GM18511 (cell line): ENCODE results near the gene FUNDC2.

Source experiments
- ATAC-seq: cut with Tn5 transposase; IDR thresholded peaks from one replicate; pipeline ENCODE4 v1.9.1; 2021; ENCODE audit warnings: mild to moderate bottlenecking, moderate library complexity; ENCODE audit not compliant: unreplicated experiment

The FUNDC2 gene

GRCh38 chrX:155023907-155024833 is 2.5 kb upstream of the FUNDC2 start:
- ATAC-seq, result no peak

DNA sequence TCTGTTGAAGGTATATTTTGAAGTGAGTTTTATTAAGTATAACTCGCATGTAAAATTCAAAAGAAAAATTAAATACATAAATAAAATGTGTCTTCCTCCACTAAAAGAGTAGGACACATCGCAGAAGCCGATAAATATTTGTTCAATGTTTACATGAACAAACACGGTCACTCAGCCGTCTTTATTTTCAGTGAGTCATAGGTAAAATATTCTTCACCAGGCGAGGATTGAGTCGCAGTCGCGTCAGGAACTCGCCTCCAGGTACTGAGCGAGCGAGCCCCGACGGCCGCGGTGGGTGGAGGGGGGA is 271 bp upstream of the FUNDC2 start:
- ATAC-seq, result no peak

DNA sequence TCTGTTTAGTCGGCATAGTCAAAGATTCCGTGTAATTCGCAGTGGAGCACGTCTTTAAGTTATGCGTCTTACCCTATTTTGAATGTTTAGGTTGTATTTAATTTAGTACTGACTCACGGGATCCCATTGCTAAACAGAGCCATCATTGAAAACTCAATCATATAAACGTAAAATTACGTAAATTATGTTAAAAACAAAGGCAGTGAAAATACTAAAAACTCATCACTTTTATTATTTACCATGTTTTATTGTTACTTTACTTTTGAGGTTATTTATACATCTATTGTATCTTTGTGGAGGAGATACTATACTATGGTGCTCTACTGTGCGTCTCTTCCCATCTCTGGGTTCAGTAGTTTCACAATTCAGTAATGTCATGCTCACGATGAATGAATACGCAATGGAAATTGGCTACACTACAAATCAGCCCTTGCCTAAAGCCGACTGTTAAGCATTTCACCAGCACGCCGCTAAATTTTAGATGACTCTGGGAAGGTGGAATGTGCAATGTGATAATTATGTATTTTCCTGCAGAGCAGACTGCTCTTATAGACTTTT is 944 bp downstream of the FUNDC2 start:
- no peak for ATAC-seq

- no peak for ATAC-seq
These were observed 1.5 kb downstream of the FUNDC2 start for GRCh38 chrX:155028129-155028528.

- no peak for ATAC-seq
These were observed 2.2 kb downstream of the FUNDC2 start for GRCh38 chrX:155028877-155029291.

GRCh38 chrX:155031657-155032056 is 5.0 kb downstream of the FUNDC2 start:
- no peak for ATAC-seq

DNA sequence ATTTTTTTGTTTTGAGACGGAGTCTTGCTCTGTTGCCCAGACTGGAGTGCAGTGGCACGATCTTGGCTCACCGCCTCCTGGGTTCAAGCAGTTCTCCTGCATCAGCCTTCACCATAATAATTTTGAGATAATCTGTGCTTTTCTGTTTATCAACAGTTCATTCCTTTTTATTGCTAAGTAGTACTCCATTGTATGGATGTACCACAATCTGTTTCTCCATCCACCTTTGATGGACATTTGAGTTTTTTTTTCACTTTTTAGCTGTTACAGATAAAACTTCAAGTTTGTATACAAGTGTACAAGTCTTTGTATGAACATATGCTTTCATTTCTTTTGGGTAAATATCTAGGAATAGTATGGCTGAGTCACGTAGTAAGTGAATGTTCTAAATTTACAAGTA is 9.0 kb downstream of the FUNDC2 start:
- ATAC-seq, result no peak

GRCh38 chrX:155046129-155046810 is 19.6 kb downstream of the FUNDC2 start:
- no peak for ATAC-seq

DNA sequence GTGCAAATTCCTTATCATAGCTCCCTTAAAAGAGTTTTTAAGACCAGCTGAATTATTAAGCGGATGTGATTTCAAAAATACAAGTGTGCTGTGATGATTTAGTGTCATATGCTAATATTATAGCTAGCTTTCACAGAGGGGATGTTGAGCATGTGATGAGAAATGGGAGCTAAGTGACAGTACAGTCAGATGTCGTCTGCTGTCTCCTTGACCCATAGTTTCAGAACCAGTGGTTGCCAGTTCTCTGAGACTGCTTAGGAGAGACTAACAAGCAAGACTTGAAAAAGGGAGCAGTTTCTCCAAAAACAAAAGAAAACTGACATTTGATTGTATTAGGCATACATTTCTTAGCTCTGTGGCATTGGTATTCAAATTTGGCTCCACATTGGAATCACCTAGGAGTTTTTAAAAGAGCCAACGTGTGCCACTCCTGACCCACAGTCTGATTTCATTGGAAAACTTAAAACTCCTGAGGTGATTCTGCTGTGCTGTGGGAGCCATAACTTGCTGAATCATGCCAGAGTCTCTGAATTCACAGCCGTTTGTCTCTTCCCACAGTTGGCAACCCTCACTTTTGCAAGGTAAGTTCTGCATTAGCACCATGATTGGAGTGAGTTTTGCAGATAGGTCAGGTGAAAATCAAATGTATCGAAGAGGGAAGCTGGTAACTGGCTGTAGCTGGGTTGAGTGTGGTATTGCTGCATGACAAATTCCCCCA is 20.3 kb downstream of the FUNDC2 start:
- no peak for ATAC-seq

DNA sequence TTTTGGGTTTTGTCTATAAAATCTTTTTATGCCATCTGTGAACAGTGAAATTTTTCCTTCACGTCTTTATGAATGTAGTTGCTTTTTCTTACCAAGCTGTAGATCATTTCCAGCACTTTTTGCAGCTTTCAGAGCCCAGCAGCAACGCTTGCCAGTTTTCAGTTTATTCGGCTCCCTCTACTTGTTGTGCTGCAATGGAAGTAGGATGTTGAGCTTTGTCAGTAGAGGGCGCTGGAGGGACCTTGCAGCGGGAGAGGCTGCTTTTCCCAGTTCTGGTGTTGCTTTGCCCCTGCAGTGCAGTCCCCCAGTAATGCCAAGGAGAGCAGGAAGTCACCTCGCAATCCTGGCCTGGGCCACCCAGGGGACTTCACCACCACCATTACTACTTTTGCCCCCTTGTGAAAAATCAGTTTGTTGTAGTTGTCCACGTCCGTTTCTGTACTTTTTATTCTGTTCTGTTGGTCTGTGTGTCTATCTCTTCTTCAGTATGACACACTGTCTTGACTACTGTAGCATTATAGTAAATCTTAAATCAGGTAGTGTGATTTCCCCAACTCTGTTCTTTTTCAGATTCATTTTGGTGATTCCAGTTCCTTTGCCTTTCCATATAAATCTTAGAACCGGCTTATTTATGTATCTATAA is 22.5 kb downstream of the FUNDC2 start:
- ATAC-seq, result no peak

DNA sequence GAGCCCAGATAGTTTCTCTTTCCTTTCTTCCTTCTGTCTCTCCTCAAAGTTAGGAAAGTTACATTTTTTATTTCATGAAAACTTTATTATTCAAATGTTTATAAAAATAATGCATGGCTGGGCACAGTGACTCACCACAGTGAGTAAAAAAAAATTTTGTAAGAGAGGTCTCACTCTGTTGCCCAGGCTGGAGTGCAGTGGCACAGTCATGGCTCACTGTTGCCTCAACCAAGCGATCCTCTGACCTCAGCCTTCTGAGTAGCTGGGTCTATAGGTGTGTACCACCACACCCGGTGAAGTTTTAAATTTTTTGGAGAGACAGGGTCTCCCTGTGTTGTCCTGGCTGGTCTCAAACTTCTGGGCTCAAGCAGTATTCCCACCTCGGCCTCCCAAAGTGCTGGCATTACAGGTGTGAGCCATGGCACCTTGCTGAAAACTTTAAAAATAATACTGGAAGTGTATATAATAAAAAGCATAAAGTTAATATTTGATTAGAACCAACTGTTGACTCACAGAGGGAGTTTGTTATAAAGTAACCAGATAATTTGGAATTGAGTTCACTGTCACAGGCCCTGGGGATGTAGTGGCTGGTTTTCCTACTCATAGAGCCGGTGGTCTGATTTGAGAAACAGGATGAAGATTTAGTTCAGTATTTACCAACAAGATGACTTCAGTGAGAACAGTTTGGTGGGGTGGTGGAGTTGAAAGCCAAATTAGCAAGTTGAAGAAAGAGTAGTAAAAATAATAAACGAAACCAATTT is 26.3 kb downstream of the FUNDC2 start:
- ATAC-seq, result no peak

DNA sequence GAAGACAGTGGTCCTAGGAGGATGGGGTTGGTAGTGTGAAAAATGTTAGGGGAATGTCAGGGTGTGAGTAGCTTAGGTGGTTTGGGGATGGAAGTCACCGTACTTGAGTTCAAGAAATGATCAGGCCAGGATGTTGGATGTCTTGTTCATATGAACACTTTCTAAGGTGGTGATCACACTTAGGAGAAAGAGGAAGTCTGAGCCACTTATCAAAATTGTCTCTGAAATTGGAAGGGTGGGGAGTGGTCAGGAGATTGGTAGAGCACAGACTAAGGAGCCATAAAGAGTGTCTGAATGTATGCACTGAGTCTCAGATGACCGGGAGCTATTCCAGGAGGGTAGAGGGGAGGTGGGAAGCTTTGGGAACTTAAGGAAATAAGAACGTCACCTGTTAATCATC is 27.0 kb downstream of the FUNDC2 start:
- ATAC-seq, result no peak

DNA sequence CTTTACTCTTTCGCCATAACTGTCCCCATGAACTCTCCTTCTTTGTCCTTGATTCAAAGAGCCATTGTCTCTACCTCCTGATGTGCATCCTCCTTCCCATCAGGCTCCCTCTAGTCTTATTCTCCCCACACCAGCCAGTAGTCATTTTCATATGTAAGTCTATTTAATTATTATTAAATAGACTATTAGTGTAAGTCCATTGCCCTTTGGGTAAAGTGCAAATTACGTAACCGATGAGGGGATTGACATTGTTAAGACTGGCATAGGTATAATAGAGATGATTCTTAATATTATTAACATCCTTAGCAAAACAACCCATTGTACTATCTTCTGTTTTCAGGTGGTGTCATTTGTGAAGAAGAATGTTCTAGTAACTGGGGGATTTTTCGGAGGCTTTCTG is 27.6 kb downstream of the FUNDC2 start:
- no peak for ATAC-seq

- no peak for ATAC-seq
These were observed 28.9 kb downstream of the FUNDC2 start for GRCh38 chrX:155055494-155055893.

GRCh38 chrX:155056471-155056870 is 29.8 kb downstream of the FUNDC2 start:
- no peak for ATAC-seq

DNA sequence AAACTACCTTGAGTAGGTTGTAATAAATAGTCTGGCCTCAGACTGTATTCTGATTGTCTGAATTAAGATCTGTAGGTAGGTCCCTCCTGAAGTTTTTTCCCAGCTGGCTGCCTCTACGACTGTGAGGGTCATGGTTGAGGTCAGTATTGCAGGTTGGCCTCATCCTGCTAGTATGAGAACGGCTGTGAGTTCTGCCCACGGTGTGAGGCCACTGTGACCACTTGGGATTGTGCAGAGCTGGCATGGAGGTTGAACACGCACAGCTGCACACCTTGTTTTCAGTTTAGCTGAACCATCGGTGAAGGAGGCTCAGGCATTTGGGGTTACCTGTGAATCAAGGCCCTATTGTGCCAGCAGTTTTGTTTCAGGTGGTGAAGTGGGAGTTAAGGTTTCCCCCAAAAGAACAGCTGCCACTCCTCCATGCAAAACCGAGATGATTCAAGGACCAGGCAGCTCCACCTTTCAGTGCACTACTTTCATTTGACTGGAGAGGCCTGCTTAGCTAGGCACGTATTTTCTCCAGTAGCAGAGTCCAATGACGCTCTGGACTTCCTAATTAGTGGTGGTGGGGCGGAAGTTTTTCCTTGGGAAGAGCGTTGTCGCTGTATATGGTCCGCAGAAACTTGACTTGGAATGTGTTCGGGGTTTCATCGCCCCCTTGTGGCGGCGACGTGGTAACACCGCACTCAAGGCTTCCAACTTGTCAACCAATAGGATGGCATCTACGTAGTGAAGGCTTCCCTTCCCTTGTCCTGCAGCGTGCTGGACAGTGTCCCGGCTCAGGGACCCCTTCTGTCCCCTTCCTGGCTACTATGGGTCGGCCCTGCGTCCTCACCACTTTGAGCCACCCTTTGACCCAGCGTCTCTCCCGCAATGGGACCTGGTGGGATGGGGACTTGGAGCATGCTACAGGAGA is 30.5 kb downstream of the FUNDC2 start:
- peak; percentile 86 for ATAC-seq

DNA sequence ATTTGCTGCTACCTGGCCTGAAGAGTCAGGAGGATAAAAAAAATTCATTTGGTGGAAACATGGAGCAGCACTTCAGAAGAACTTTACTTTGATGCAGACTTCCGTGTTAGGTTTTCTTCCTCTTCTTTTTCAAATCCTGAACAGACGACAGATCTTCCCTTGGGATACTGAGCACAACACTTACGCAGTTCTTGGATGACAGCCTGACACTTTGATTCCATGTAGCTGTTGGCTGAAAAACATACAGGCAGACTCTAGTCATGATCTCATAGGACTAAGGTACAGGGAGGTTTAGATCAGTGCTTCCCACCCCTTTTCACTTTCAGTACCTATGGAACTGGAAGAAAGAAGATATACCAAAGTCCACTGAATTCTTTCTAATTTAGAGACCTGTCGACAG is 35.1 kb downstream of the FUNDC2 start:
- ATAC-seq, result no peak

DNA sequence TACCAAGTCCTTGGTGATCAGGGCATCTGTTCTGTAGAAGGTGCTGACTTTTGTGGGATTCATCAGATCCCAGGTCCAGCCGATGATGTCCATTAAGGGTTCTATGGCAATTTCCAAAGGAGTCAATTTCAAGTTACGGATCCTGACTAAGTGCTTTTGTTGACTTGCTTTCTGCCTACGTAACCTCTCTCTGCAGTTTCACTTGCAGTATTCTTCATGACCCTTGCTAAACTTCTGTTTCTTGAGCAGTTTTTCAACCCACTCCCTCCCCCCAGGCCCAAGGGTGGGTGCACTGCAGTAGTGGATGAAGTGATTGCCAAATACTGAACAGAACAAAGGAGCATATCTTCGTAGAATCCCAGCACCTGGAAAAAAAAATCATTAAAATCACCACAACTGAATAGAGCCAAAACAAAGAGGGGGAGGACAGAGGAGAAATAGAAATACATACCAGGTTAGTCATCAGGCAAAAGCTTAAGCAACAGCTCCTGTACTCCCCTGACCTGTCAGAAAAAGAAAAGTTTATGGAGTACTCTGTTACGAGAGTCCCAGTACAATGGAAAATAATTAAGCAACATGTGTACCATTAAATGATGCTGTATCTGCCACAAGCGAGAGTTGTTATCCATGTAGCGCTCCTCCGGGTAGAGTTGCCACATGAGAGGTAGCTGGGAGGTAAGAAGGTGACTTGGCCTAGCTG is 38.5 kb downstream of the FUNDC2 start:
- ATAC-seq, result no peak

DNA sequence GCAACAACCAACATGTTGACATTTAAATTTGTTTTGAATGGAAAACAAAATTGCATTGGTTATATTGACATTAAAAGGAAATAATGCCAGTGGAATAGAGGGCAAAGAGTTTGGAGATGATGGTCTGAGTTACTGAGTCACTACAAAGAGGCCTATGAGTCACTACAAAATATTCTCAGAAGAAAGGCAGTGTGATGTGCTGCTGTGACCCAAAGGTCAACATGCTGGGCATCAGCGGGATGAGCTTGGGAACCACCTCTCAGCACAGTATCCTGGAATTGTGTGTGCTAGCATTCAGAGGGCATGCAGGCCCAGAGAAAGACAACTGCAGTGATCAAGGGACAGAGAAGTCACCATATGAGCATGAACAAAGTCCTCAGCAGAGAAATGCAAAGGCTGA is 41.5 kb downstream of the FUNDC2 start:
- ATAC-seq, result no peak
